H54 (cell line): ENCODE results near the gene NUDT9.
"Not testable (repeated sequence)": the region's sequence is repeated elsewhere in the genome, so short reads cannot be mapped to it uniquely, and the experiment has no call there.

Experiments used
- DNase-seq: peaks from one replicate; pipeline ENCODE4 v3.0.0; 2011; ENCODE audit warnings: low spot score, mixed read lengths; ENCODE audit not compliant: insufficient read length
- FAIRE-seq: peaks from 3 replicates; lab custom pipeline; 2011; peaks lifted over from hg19 to GRCh38; lab: Jason Lieb, UNC
- POLR2A ChIP-seq: IDR thresholded peaks from 2 replicates; pipeline ENCODE4 v1.6.1; 2011; ENCODE audit warnings: low read depth, mild to moderate bottlenecking, low read length

NUDT9 gene

DNA sequence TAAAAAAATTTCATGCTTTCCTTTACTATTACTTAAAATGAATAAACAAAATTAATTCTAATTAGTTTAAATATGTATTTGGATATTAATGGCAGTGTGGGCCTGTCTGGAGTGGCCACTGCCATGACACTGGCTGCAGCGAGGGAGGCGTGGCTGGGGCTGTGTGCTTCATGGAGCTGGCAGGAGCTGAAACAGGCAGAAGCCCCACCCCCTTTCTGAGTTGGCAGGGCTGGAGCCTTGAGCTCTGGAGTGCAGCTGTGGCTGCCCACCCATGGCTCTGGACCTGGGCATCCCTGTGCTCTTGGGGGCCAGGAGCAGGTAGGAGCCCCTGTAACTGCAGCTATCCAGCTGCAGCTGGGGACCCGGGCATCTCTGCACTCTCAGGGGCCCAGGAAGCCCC, 23.2 kb upstream of the NUDT9 start:
- FAIRE-seq (no peak), DNase-seq (no peak)
- no peak for TF ChIP-seq POLR2A

DNA sequence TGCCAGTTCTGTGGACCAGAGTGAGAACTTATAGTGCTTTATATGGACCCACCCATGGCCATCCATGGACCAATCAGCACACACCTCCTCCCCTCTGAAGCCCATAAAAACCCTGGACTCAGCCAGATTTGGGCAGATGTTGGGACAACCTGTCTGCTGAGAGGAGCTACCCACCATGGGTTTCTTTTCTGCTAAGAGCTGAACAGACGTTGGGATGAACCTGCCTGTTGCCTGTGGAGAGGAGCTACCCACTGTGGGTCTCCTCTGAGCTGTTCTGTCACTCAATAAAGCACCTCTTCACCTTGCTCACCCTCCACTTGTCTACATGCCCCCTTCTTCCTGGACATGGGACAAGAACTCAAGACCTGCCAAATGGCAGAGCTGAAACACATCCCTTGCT, 22.4 kb upstream of the NUDT9 start:
- DNase-seq (no peak), FAIRE-seq (no peak)
- TF ChIP-seq POLR2A, result no peak

DNA sequence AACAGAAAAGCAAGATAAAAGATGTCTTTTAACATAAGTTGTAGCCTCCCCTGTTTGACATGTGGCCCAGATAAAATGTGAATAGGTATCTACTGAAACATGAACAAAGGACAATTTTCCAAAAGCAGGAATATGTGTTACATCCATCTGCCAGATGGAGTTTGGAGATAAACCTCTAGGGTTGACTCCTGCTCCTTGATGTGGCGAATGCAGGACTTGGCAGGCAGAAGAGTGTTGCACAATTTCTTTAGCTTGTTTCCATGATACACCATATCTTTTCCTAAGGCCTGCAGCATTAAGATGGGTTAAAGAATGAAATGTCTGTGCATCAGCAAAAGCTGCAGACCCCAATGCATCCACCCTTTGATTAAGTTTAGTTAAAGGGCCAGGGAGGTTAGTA, 18.6 kb upstream of the NUDT9 start:
- not testable (repeated sequence) for DNase-seq, FAIRE-seq

DNA sequence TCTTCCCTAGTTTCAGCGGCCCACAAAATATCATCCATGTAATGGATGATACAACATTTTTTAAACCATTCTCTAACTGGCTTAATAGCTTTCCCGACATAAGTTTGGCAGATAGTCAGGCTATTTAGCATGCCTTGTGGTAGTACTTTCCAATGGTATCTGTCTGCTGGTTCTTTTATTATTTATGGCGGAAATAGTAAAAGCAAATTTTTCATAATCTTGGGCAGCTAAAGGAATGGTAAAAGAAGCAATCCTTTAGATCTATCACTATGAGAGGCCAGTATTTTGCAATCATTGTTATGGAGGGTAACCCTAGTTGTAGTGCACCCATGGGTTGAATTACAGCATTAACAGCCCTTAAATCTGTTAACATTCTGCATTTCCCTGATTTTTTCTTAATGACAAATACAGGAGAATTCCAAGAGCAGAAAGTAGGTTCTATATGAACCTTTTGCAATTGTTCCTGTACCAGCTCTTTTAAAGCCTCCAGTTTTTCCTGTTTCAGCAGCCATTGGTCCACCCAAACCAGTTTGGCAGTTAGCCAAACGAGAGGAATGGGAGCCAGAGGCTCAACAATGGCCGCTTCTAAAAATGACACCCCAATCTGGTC, 17.1 kb upstream of the NUDT9 start:
- no peak for FAIRE-seq
- no peak for DNase-seq
- TF ChIP-seq POLR2A, result no peak

DNA sequence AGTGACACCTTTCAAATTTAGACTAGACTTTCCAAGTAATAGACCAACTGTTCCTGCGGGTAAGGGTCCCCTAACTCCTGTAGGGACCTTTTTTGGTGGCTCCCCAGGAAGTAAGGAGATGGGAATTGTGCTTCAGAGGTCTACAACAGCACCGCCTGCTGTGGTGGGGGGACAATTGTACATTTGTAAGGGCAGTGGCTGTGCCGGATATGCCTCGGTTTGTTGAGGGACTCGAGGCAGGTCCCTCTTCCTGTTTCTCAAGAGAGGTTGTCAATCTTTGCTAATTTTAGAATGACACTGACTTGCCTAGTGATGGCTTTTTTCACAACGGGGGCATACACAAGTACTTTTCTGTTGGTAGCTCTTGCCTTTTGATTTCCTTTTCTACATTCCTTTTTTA, 15.9 kb upstream of the NUDT9 start:
- DNase-seq (no peak), FAIRE-seq (no peak)
- no peak for TF ChIP-seq POLR2A

DNA sequence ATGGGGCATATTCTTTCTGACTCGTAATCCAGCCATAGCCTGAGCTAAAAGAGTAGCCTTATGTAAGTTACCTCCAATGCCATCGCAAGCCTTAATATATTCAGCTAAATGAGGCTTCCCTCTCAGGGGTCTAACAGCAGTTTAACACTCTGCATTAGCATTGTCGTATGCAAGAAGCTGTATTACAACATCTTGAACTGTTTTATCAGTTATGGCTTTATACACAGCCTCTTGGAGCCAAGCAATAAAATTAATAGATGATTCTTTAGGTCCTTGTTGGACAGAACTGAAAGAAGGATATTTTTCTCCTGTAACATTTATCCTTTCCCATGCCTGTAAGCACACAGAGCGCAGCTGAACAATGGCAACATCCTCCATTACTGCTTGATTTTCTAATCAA, 15.5 kb upstream of the NUDT9 start:
- FAIRE-seq, DNase-seq: not testable (repeated sequence)

DNA sequence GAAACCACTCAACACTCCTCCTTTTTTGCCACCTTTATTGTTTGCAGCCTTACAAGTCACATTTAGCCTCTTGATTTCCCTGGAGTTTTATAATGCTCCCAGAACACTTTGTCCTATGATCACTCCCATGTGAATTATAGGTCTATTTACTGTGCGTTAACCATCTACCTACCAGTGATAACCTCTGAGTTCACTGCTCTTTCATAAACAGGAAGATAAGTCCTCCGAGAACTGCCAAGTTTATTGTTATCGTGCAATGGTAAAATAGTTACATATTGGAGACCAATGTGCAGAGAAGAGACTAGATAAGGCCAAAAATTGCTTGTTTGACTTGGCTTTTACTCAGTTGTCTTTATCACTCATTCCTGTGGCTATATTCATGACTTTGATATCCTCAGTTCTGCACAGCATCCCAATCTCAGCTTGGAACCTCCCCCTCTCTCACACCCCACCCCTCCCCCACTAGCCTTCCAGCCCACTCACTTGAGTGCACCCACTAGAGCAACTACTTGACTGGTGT, 12.9 kb upstream of the NUDT9 start:
- DNase-seq, result no peak

DNA sequence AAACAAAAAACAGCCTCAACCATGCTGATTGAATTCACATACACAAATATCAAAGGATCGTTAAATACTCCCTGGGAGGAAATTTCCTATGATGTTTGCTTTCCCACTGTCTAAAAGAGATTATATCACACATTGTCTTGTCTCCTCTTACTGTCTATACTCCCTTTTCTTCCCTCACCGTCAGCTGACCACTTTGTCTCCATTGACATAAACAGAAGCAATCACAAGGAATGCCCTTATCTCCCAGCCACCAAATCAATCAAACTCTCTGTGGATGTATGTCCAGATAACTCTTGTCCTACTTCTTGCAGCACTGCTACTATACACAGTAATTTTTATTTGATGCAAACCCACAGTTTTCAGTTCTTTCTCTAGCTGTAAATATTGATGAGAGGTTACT, 12.2 kb upstream of the NUDT9 start:
- DNase-seq (no peak), FAIRE-seq (no peak)
- TF ChIP-seq POLR2A, result no peak

More for the DNA sequence above, 12.9 kb upstream of the NUDT9 start:
- TF ChIP-seq POLR2A, result no peak
- FAIRE-seq, result no peak

DNA sequence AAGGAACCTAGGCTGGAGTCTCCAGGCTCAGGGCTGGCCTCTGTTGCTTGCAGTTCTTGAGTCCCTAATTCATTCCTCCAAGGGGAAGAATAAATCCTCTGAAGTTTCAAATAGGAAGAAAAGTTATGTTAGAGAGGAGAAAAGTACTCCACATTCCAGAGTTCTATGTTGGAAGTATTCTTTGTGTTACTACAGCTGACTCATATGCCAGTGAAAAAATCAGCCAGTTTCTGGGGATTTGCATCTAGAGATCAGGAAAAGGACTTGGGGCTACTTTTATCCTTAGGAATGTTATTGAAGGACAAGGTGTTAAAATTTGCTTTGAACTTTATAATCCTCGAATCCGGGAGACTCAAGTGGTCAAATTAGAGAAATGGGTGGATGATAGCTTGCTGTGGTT, 11.7 kb upstream of the NUDT9 start:
- no peak for TF ChIP-seq POLR2A
- FAIRE-seq, result no peak
- DNase-seq, result no peak

DNA sequence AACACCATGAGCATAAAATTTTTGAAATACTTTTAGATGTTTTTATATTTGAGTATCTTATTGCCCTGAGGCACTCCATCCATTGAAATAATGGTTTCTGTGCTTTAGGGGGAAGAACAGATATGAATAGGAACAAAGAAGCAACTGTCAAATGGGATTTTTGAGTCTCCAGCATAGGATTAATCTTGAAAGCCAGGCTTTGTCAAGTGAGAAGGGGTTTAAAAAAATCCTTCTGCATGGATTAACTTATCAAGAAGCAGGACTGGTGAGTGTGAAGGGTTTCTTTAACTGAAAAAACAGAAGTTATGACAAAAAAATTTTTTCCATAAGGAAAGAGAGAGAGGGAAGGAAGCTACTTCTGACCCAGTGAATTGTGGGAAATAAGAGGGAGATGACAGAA, 7.6 kb upstream of the NUDT9 start:
- FAIRE-seq (no peak), DNase-seq (no peak)
- no peak for TF ChIP-seq POLR2A

DNA sequence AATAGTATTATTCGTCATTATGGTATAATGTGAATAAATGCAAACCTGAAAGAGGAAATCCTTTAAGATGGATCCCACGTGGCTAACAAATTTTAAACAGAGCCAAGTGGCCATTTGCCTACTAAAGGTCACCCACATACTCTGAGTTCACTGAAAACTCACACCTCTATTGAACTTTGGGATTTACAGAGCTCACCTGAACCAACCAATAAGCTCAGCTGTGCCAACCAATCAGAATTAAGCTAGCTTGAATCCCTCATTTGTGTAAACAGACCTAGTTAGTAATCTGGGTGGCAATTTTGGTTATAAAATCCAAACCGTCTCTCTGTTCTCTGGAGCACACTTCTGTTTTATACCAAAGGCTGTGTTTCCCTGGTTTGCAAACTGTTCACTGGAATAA, 5.4 kb upstream of the NUDT9 start:
- no peak for FAIRE-seq
- TF ChIP-seq POLR2A, result no peak

DNA sequence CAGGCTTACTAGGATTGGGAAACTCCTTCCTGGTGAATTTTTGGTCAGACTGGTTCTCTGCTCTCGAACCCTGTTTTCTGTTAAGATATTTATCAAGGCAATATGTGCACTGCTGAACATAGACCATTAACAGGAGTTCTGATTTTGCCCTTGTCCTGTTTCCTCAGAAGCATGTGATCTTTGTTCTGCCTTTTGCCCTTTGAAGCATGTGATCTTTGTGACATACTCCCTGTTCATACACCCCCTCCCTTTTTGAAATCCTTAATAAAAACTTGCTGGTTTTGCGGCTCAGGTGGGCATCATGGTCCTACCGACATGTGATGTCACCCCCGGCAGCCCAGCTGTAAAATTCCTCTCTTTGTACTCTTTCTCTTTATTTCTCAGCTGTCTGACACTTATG, 4.0 kb upstream of the NUDT9 start:
- DNase-seq, FAIRE-seq: not testable (repeated sequence)

More for the DNA sequence above, 5.4 kb upstream of the NUDT9 start:
- DNase-seq, result no peak

DNA sequence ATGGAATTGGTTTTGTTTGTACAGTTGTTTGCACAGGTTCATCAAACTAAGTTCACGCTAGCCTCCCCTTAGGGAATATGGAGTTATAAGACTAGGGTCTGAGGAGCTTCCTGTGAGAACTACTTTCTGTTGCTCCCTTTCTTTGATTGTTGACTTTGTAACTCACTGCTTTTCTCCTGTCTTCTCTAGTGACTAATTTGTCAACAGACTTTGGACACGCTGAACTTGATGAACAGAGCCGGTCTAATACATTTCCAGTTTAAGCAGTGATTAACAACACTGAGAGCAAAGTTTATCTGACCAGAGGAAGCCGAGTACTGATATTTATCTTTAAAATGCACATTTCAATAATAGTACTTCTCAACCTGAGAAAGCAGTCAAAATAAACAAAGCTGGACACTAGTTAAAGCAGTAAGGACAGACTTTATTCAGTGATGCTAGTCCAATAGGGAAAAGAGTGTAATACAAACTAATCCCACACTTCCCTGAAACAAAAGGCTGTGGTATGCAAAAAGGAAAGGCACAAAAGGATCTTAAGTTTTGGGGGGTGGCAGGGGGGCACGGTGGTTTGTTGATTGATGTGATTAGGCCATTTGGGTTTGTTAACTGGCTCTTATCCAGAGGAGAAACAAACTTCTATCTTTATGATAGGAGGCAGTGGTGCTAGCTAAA, 2.7 kb upstream of the NUDT9 start:
- no peak for TF ChIP-seq POLR2A
- no peak for FAIRE-seq
- DNase-seq, result no peak

DNA sequence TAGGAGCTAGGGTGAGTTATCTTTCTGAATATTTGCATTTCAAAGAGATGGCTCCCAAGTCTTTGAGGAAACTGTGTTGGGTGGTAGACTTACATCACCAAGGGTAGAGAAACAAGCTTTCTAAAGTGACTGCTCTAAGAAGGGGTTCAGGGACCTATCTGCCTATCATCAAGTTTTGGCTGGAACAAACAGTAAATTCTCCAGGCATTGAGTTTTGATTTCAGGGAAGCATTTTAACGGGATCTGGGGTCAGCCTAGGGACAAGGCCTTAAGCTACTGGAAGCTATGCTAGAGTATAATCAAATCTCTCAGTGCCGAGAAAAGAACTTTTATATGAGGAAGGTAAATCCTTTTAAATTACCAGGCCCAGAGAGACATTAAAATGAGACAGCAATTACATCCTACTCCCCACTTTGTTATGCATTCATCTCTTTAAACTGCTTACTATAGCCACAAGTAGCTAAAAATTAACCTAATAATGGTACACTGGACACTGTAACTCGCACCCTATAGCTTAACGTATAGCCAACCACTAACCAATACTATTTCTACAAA, 2.0 kb upstream of the NUDT9 start:
- no peak for TF ChIP-seq POLR2A
- no peak for DNase-seq
- FAIRE-seq, result no peak

DNA sequence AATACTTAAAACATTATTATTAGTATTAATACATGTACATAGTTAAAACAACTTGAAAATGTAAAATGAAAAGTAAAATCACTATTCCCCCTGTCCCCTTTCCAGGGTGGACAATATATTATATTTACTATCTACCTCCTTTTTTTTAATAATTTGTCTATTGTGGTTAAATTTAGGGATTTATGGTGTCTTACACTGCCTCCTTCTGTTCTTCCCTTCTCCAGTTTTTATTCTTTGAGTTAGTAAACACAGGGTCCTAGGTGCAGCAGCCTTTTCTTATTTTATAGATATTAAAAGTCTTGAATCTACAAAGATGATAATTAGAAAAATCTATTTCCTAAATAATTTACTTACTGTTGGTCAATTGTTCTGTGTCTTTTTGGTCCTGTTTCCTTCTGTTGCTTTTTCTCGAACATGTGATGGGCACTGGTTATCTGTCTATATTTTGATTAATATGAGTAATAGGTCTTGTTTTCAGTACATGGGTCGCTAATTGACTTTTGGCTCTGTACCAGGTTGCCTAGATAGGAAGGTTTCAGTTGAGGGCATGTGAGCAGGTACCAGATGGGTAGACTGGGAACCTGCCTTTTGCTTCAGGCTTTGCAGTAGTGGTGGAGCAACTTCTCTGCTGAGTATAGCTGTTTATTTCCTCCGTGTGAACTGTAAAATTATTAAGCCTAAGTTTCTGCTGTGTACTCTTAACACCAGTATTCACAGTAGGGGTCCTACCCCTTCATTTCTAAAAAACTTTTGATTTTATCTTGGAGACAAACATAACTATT, 1.1 kb downstream of the NUDT9 start:
- DNase-seq (no peak), FAIRE-seq (no peak)
- TF ChIP-seq POLR2A, result no peak

DNA sequence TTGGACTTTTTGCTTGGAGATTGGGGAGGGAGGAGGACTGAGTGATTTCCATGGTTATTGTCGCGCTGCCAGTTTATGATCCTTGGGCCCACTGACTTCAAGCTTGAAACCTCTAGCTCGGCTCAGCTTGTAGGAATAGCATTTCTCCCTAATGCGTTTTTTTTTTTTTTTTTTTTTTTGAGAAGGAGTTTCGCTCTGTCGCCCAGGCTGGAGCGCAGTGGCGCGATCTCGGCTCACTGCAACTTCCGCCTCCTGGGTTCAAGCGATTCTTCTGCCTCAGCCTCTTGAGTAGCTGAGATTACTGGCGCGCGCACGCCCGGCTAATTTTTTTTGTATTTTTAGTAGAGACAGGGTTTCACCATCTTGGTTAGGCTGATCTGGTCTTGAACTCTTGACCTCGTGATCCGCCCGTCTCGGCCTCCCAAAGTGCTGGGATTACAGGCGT, 1.7 kb downstream of the NUDT9 start:
- not testable (repeated sequence) for FAIRE-seq, DNase-seq
